GM10266 (cell line): ENCODE measurements around the gene RAB40B.

Source experiments
- DNase-seq: peaks from one replicate; pipeline ENCODE4 v3.0.0; 2012; ENCODE audit errors: extremely low spot score
- TF ChIP-seq, protein P1 (sequence below): IDR thresholded peaks from 2 replicates; pipeline ENCODE4 v1.5.1; 2012; ENCODE audit warnings: mild to moderate bottlenecking, low read depth; ENCODE audit not compliant: control insufficient read depth, insufficient read depth; ENCODE audit errors: missing control alignments

RAB40B gene

GRCh38 chr17:82642022-82642421, 56.5 kb downstream of the RAB40B start:
- DNase-seq = no peak
- TF ChIP-seq, protein P1, sequence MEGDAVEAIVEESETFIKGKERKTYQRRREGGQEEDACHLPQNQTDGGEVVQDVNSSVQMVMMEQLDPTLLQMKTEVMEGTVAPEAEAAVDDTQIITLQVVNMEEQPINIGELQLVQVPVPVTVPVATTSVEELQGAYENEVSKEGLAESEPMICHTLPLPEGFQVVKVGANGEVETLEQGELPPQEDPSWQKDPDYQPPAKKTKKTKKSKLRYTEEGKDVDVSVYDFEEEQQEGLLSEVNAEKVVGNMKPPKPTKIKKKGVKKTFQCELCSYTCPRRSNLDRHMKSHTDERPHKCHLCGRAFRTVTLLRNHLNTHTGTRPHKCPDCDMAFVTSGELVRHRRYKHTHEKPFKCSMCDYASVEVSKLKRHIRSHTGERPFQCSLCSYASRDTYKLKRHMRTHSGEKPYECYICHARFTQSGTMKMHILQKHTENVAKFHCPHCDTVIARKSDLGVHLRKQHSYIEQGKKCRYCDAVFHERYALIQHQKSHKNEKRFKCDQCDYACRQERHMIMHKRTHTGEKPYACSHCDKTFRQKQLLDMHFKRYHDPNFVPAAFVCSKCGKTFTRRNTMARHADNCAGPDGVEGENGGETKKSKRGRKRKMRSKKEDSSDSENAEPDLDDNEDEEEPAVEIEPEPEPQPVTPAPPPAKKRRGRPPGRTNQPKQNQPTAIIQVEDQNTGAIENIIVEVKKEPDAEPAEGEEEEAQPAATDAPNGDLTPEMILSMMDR = no peak

GRCh38 chr17:82640036-82640435, 58.5 kb downstream of the RAB40B start:
- no peak for DNase-seq
- TF ChIP-seq, protein P1 = no peak

GRCh38 chr17:82639628-82640027, 58.9 kb downstream of the RAB40B start:
- TF ChIP-seq, protein P1 = no peak
- DNase-seq = no peak

DNA sequence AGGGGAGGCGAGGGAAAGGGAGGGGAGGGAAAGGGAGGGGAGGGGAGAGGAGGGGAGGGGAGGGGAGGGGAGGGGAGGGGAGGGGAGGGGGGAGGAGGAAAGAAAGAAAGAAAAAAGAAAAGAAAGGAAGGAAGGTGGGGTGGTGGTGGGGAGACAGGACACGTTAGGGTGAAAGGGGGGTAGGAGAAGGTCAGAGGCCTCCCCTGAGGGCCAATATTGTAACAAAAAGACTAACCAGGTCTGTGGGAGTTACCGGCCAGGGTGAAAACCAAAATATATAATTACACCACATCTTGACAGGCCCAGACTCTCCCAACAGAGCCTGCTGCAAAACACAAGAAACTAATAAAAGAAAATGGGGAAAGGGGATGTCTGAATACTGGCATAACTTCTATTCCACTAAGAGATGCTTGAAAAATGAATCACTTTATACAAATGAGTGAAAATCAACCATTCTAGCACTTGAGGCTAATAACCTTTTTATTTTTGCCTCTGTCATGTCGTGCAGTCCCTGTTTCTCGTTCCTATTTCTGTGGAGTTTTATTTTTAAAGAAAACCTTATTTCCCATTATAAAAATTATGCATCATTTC, 60.2 kb downstream of the RAB40B start:
- no peak for DNase-seq
- TF ChIP-seq, protein P1 = no peak

DNA sequence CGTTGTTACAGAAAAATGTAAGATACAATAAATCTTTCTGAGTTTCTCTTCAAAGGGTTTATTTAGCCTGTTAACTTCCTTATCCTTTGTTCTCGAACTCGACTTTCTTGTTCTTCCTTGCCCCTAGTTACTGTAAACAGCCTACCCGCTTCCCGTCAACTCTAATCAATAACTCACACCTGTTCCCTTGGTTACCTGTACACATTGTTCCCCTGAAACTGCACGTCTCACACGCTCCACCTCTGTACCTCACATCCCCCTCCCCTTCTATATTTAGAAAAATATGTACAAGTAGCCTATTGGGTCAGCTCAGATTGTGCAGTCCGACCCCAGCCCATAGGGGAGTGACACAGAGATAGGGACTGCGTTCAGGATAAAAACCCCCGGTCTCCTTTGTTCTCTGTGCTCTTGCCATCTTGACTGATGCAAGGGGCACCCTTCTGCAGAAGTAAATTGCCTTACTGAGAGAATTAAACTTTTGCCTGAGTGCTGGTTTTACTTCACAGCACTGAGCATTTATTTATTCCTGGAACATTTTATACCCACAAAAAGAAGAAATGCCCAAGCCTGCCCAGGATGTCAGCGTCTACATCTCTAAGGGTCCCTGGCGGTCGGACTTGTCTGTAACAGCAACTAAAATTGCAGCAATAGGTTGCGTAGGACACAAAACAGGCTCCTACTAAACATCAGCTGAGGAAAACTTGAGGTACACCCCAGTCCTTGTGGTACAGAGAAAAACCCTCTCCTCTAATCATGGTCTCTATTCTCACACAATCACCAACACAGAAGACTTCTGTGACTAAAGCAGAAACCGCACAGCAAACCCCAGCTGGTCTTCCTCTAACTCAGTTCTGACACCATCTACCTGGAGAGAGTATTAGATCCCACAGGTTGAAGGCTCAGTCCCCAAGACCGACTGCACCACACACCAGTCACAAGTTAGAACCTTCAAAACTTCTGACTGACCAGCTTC, 61.6 kb downstream of the RAB40B start:
- TF ChIP-seq, protein P1 = no peak
- no peak for DNase-seq

DNA sequence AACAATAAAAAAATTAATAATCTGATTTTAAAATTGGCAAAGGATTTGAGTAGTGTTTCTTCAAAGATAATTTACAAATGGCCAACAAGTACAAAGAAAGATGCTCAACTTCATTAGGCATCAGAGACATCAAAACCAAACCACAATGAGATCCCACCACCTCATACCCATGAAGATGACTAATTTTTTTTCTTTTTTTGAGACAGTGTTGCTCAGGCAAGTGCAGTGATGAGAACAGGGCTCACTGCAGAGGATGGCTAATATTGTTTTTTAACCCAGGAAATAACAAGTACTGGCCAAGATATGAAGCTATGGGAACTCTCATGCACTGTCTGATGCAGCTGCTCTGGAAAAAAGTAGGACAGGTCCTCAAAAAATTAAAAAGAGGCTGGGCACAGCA, 65.2 kb downstream of the RAB40B start:
- DNase-seq = no peak
- TF ChIP-seq, protein P1 = no peak

GRCh38 chr17:82632451-82632850, 66.0 kb downstream of the RAB40B start:
- TF ChIP-seq, protein P1 = no peak
- no peak for DNase-seq
